H9 (cell line): ENCODE measurements around the gene KCTD17. TPM values are rescaled to one million over a fixed set of nuclear protein-coding genes. Genes with fewer than 3 reads are reported as not detected.

Experiments
- DNase-seq: peaks from one replicate; pipeline ENCODE4 v3.0.0-alpha.2; 2017
- H2AFZ ChIP-seq: one replicate; pipeline ENCODE4 v1.6.1; 2013; ENCODE audit warnings: mild to moderate bottlenecking, low read length, control low read depth, moderate library complexity
- H2AK5ac ChIP-seq: 2 replicates; pipeline ENCODE4 v1.6.1; 2013; ENCODE audit warnings: low read length, control low read depth, mixed read lengths; ENCODE audit not compliant: insufficient read length
- H2BK120ac ChIP-seq: one replicate; pipeline ENCODE4 v1.6.1; 2013; ENCODE audit warnings: low read depth, mild to moderate bottlenecking, low read length, control low read depth, inconsistent platforms; ENCODE audit not compliant: poor library complexity, severe bottlenecking
- H2BK12ac ChIP-seq: 2 replicates; pipeline ENCODE4 v1.6.1; 2013; ENCODE audit warnings: low read length, control low read depth, mixed read lengths, low read depth; ENCODE audit not compliant: insufficient read length
- H2BK15ac ChIP-seq: 2 replicates; pipeline ENCODE4 v1.6.1; 2013; ENCODE audit warnings: low read depth, low read length, control low read depth
- H2BK20ac ChIP-seq: one replicate; pipeline ENCODE4 v1.6.1; 2013; ENCODE audit warnings: low read depth, mild to moderate bottlenecking, low read length, control low read depth, inconsistent platforms; ENCODE audit not compliant: poor library complexity, severe bottlenecking
- H2BK5ac ChIP-seq: 2 replicates; pipeline ENCODE4 v1.6.1; 2013; ENCODE audit warnings: low read length, control low read depth, mixed read lengths; ENCODE audit not compliant: insufficient read length
- H3K14ac ChIP-seq: 2 replicates; pipeline ENCODE4 v1.6.1; 2013; ENCODE audit warnings: low read length, control low read depth; ENCODE audit not compliant: insufficient read depth
- H3K18ac ChIP-seq: 2 replicates; pipeline ENCODE4 v1.6.1; 2013; ENCODE audit warnings: low read depth, mild to moderate bottlenecking, mixed read lengths, low read length, control low read depth; ENCODE audit not compliant: insufficient read length
- H3K23ac ChIP-seq: 2 replicates; pipeline ENCODE4 v1.6.1; 2013; ENCODE audit warnings: low read length, control low read depth, mixed read lengths, low read depth; ENCODE audit not compliant: insufficient read length
- H3K23me2 ChIP-seq: 2 replicates; pipeline ENCODE4 v1.6.1; 2013; ENCODE audit warnings: low read depth, mild to moderate bottlenecking, mixed read lengths, low read length, control low read depth; ENCODE audit not compliant: insufficient read length, poor library complexity, severe bottlenecking
- H3K27ac ChIP-seq: 2 replicates; pipeline ENCODE4 v1.5.1; 2013; ENCODE audit warnings: low read length, control low read depth, mixed read lengths, low read depth; ENCODE audit not compliant: insufficient read length
- H3K27me3 ChIP-seq: 2 replicates; pipeline ENCODE4 v1.6.1; 2013; ENCODE audit warnings: low read length, control low read depth, inconsistent platforms; ENCODE audit not compliant: insufficient read depth
- H3K4ac ChIP-seq: 2 replicates; pipeline ENCODE4 v1.6.1; 2013; ENCODE audit warnings: low read depth, mild to moderate bottlenecking, control low read depth, inconsistent platforms, low read length, moderate library complexity
- H3K4me1 ChIP-seq: 2 replicates; pipeline ENCODE4 v1.6.1; 2013; ENCODE audit warnings: low read length, control low read depth, inconsistent platforms; ENCODE audit not compliant: insufficient read depth
- H3K4me2 ChIP-seq: 2 replicates; pipeline ENCODE4 v1.6.1; 2013; ENCODE audit warnings: low read length, control low read depth, mixed read lengths; ENCODE audit not compliant: insufficient read length, insufficient read depth
- H3K56ac ChIP-seq: 2 replicates; pipeline ENCODE4 v1.6.1; 2013; ENCODE audit warnings: low read depth, mild to moderate bottlenecking, mixed read lengths, low read length, control low read depth; ENCODE audit not compliant: insufficient read length
- H3K79me1 ChIP-seq: 2 replicates; pipeline ENCODE4 v1.6.1; 2013; ENCODE audit warnings: low read depth, mild to moderate bottlenecking, moderate library complexity, low read length, control low read depth, inconsistent platforms; ENCODE audit not compliant: insufficient read depth, poor library complexity, severe bottlenecking
- H3K79me2 ChIP-seq: 2 replicates; pipeline ENCODE4 v1.6.1; 2013; ENCODE audit warnings: low read length, control low read depth, inconsistent platforms; ENCODE audit not compliant: insufficient read depth
- H3K9ac ChIP-seq: 2 replicates; pipeline ENCODE4 v1.6.1; 2013; ENCODE audit warnings: low read length, control low read depth, mixed read lengths; ENCODE audit not compliant: insufficient read length; ENCODE audit errors: extremely low read depth
- H3K9me3 ChIP-seq: one replicate; pipeline ENCODE4 v1.6.1; 2013; ENCODE audit warnings: low read depth, low read length, inconsistent platforms; ENCODE audit not compliant: control insufficient read depth
- H3T11ph ChIP-seq: one replicate; pipeline ENCODE4 v1.6.1; 2013; ENCODE audit warnings: mild to moderate bottlenecking, low read length, control low read depth, inconsistent platforms
- H4K20me1 ChIP-seq: one replicate; pipeline ENCODE4 v1.6.1; 2013; ENCODE audit not compliant: control insufficient read depth, insufficient read length, insufficient read depth
- H4K5ac ChIP-seq: 2 replicates; pipeline ENCODE4 v1.6.1; 2013; ENCODE audit warnings: low read depth, mild to moderate bottlenecking, mixed read lengths, low read length, control low read depth; ENCODE audit not compliant: insufficient read length
- H4K8ac ChIP-seq: replicated peaks from 2 replicates; pipeline ENCODE4 v1.6.1; 2013; ENCODE audit warnings: low read length, control low read depth, mixed read lengths, low read depth; ENCODE audit not compliant: insufficient read length
- H4K91ac ChIP-seq: 2 replicates; pipeline ENCODE4 v1.6.1; 2013; ENCODE audit warnings: low read depth, mild to moderate bottlenecking, moderate library complexity, mixed read lengths, low read length, control low read depth; ENCODE audit not compliant: insufficient read length
- H3K27ac Mint-ChIP-seq, 3 experiments: 2 replicates in 2 of 3; 3 replicates in 1 of 3; pipeline ENCODE4 v1.8.0; 2020 to 2021; ENCODE audit warnings: mixed read lengths in 3 of 3, mild to moderate bottlenecking in 1 of 3, moderate library complexity in 1 of 3
- H3K27me3 Mint-ChIP-seq: 2 replicates; pipeline ENCODE4 v1.8.0; 2021; ENCODE audit warnings: low read depth, mild to moderate bottlenecking, moderate library complexity, mixed read lengths
- H3K36me3 Mint-ChIP-seq, 3 experiments: 2 replicates in 2 of 3; 3 replicates in 1 of 3; pipeline ENCODE4 v1.8.0; 2020 to 2021; ENCODE audit warnings: low read depth in 3 of 3, mixed read lengths in 3 of 3; ENCODE audit not compliant: insufficient read depth in 1 of 3
- H3K4me1 Mint-ChIP-seq, 2 experiments: 2 replicates each; pipeline ENCODE4 v1.8.0; 2020; ENCODE audit warnings: mixed read lengths in 2 of 2
- H3K4me3 Mint-ChIP-seq, 2 experiments: 2 replicates in 1 of 2; 3 replicates in 1 of 2; pipeline ENCODE4 v1.8.0; 2020 to 2021; ENCODE audit warnings: mild to moderate bottlenecking in 2 of 2, mixed read lengths in 2 of 2, moderate library complexity in 1 of 2
- H3K9me3 Mint-ChIP-seq, 2 experiments: 2 replicates in 1 of 2; 3 replicates in 1 of 2; pipeline ENCODE4 v1.8.0; 2020; ENCODE audit warnings: mild to moderate bottlenecking in 2 of 2, mixed read lengths in 2 of 2, moderate library complexity in 1 of 2
- WGBS: extraction: QIAGEN DNeasy Blood & Tissue Kit; methylation state at CpG from one replicate; pipeline ENCODE4 v1.1.7; 2013; ENCODE audit warnings: missing lambda C conversion rate, low lambda C conversion rate, mixed read lengths; ENCODE audit not compliant: insufficient read length; ENCODE audit errors: extremely low coverage; 5-methylcytosine and 5-hydroxymethylcytosine counted together
- total RNA-seq: library from RNA; stranded (reverse); gene quantifications from 2 replicates; pipeline ENCODE4 v1.2.1, GENCODE V29; 2021
- TF ChIP-seq, protein P1 (sequence below): fragments of 200-600 bp; sonication (generic); conservative IDR thresholded peaks from 3 replicates; pipeline ENCODE4 v1.8.0; 2021; ENCODE audit warnings: antibody characterized with exemption, mild to moderate bottlenecking

The KCTD17 gene
- total RNA-seq, 1 experiment from 2014 or later: 34.1 TPM

GRCh38 chr22:37080438-37080837, 28.9 kb downstream of the KCTD17 start:
- Histone ChIP-seq H3K18ac (no peak overlapping the region), H3K4me2 (no peak overlapping the region), H2BK20ac (no peak overlapping the region), H3K79me2 (no peaks in the 10 kb centered on the region), H3K23me2 (no peaks in the 10 kb centered on the region), H3K9ac (no peak overlapping the region), H3K79me1 (no peaks in the 10 kb centered on the region), H2AK5ac (no peak overlapping the region), H3K9me3 (no peaks in the 10 kb centered on the region), H3K14ac (no peak overlapping the region), H4K91ac (no peak overlapping the region), H2BK15ac (no peak overlapping the region), H3K27me3 (no peaks in the 10 kb centered on the region; the same call in 1 of the 2 replicates), H4K5ac (no peak overlapping the region), H3K23ac (no peak overlapping the region), H3K4ac (no peak overlapping the region), H3T11ph (no peak overlapping the region), H2AFZ (no peak overlapping the region), H2BK12ac (no peak overlapping the region), H3K56ac (no peak overlapping the region), H4K8ac (no peak overlapping the region), H3K4me1 (no peaks in the 10 kb centered on the region; the same call in 1 of the 2 replicates), H2BK5ac (no peak overlapping the region), H4K20me1 (no peaks in the 10 kb centered on the region), H2BK120ac (no peak overlapping the region), H3K27ac (no peak overlapping the region)
- Mint-ChIP-seq H3K9me3 (no peaks in the 10 kb centered on the region), H3K27me3 (peaks cover 65% of the 10 kb centered on the region), H3K36me3 (no peaks in the 10 kb centered on the region), H3K4me3 (no peak overlapping the region), H3K4me1 (peaks cover 10% of the 10 kb centered on the region in 2 experiments; a peak in 3 of 4 replicates), H3K27ac (no peak overlapping the region)
- DNase-seq: no peak
- no CpG with 5 or more reads among the region's 6 CpGs for WGBS
- TF ChIP-seq, protein P1, sequence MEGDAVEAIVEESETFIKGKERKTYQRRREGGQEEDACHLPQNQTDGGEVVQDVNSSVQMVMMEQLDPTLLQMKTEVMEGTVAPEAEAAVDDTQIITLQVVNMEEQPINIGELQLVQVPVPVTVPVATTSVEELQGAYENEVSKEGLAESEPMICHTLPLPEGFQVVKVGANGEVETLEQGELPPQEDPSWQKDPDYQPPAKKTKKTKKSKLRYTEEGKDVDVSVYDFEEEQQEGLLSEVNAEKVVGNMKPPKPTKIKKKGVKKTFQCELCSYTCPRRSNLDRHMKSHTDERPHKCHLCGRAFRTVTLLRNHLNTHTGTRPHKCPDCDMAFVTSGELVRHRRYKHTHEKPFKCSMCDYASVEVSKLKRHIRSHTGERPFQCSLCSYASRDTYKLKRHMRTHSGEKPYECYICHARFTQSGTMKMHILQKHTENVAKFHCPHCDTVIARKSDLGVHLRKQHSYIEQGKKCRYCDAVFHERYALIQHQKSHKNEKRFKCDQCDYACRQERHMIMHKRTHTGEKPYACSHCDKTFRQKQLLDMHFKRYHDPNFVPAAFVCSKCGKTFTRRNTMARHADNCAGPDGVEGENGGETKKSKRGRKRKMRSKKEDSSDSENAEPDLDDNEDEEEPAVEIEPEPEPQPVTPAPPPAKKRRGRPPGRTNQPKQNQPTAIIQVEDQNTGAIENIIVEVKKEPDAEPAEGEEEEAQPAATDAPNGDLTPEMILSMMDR: no peak
